ENCODE data around the gene MATK.

Gene MATK

GRCh38 chr19:3773814-3774515 is 12.2 kb downstream of the MATK start:
- no peak for DNase-seq (ENCODE audit: low read depth, low spot score)
- H3K4me3 ChIP-seq = no peak overlapping the region
- H3K27ac ChIP-seq = no peak overlapping the region
- TF ChIP-seq EZH2 (IDR thresholded peaks at IDR 0.05) = no peak
- no peak for TF ChIP-seq FOXP2 (optimal IDR thresholded peaks at IDR 0.05; ENCODE audit: control extremely low read depth, extremely low read length, insufficient read depth)
- no peak for TF ChIP-seq POLR2AphosphoS5 (IDR thresholded peaks at IDR 0.05; ENCODE audit: borderline replicate concordance, low read depth, low read length)
- no peaks in the 10 kb centered on the region for H3K9me3 ChIP-seq (ENCODE audit: low read depth, low read length)
- H3K9ac ChIP-seq (ENCODE audit: insufficient read length) = no peak overlapping the region
- H3K36me3 ChIP-seq (ENCODE audit: insufficient read depth, low read length) = no peaks in the 10 kb centered on the region

DNA sequence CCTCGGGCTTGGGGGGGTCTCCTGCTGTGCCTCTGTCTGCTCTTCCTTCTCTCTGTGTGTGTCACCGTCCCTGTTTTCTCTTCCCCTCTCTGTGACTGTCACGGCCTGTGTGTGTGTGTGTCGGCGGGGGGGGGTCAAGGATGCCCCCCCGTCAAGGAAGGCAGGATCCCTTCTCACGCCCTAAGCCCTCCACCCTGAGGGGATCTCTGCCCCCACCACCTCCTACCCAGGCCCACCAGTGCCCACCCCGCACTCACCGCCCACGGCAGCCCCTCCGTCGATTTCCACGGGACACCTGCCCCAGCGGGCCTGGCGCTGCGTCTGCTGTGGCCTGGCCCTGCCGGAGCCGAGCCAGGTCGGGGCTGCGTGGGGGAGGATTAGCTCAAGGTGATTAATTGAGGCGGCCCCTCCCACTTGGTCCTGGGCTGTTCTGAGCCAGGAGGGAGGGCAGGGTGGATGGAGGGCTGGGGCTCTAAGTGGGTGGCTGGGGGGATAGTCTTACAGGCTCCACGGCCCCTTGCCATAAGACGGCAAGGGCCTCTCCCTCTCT is 14.2 kb downstream of the MATK start, which contains the start of gene RAX2:
Gene RAX2 (minus strand): TSS at position 323 of the 550 bp plus-strand sequence. CDS start 486 bp downstream, outside the sequence.
- Histone ChIP-seq H3K9ac (ENCODE audit: insufficient read length) (no peak within 1 kb of the TSS), H3K9me3 (ENCODE audit: low read depth, low read length) (no peaks in the 10 kb centered on the region), H3K4me3 (no peak within 1 kb of the TSS), H3K36me3 (ENCODE audit: insufficient read depth, low read length) (peaks cover 3% of the 10 kb centered on the region; the same call in 1 of the 2 replicates), H3K27ac (no peak within 1 kb of the TSS)
- no peak for DNase-seq (ENCODE audit: low read depth, low spot score)
- TF ChIP-seq FOXP2 (optimal IDR thresholded peaks at IDR 0.05; ENCODE audit: control extremely low read depth, extremely low read length, insufficient read depth) (no peak), POLR2AphosphoS5 (IDR thresholded peaks at IDR 0.05; ENCODE audit: borderline replicate concordance, low read depth, low read length) (no peak), EZH2 (IDR thresholded peaks at IDR 0.05) (no peak)

GRCh38 chr19:3771000-3771905 is 14.9 kb downstream of the MATK start:
- no peak for DNase-seq (ENCODE audit: low read depth, low spot score)
- no peak overlapping the region for H3K4me3 ChIP-seq
- no peaks in the 10 kb centered on the region for H3K9me3 ChIP-seq (ENCODE audit: low read depth, low read length)
- H3K9ac ChIP-seq (ENCODE audit: insufficient read length) = no peak overlapping the region
- H3K36me3 ChIP-seq (ENCODE audit: insufficient read depth, low read length) = peaks cover 3% of the 10 kb centered on the region; the same call in 1 of the 2 replicates
- no peak overlapping the region for H3K27ac ChIP-seq
- TF ChIP-seq EZH2 (IDR thresholded peaks at IDR 0.05) (no peak), FOXP2 (optimal IDR thresholded peaks at IDR 0.05; ENCODE audit: control extremely low read depth, extremely low read length, insufficient read depth) (no peak), POLR2AphosphoS5 (IDR thresholded peaks at IDR 0.05; ENCODE audit: borderline replicate concordance, low read depth, low read length) (no peak)

- Histone ChIP-seq H3K36me3 (ENCODE audit: insufficient read depth, low read length) (peaks cover 3% of the 10 kb centered on the region; the same call in 1 of the 2 replicates), H3K27ac (no peak overlapping the region), H3K9me3 (ENCODE audit: low read depth, low read length) (no peaks in the 10 kb centered on the region), H3K4me3 (no peak overlapping the region), H3K9ac (ENCODE audit: insufficient read length) (no peak overlapping the region)
- DNase-seq (ENCODE audit: low read depth, low spot score) = no peak
- TF ChIP-seq POLR2AphosphoS5 (IDR thresholded peaks at IDR 0.05; ENCODE audit: borderline replicate concordance, low read depth, low read length) (no peak), FOXP2 (optimal IDR thresholded peaks at IDR 0.05; ENCODE audit: control extremely low read depth, extremely low read length, insufficient read depth) (no peak), EZH2 (IDR thresholded peaks at IDR 0.05) (no peak)
Measured at GRCh38 chr19:3770136-3770999, 15.8 kb downstream of the MATK start.

GRCh38 chr19:3769494-3769893 is 16.7 kb downstream of the MATK start:
- no peak for DNase-seq (ENCODE audit: low read depth, low spot score)
- Histone ChIP-seq H3K4me3 (no peak overlapping the region), H3K9me3 (ENCODE audit: low read depth, low read length) (no peaks in the 10 kb centered on the region), H3K27ac (no peak overlapping the region), H3K36me3 (ENCODE audit: insufficient read depth, low read length) (peaks cover 3% of the 10 kb centered on the region; the same call in 1 of the 2 replicates), H3K9ac (ENCODE audit: insufficient read length) (no peak overlapping the region)
- TF ChIP-seq FOXP2 (optimal IDR thresholded peaks at IDR 0.05; ENCODE audit: control extremely low read depth, extremely low read length, insufficient read depth) = no peak
- TF ChIP-seq POLR2AphosphoS5 (IDR thresholded peaks at IDR 0.05; ENCODE audit: borderline replicate concordance, low read depth, low read length) = no peak
- TF ChIP-seq EZH2 (IDR thresholded peaks at IDR 0.05) = no peak

GRCh38 chr19:3768748-3769099 is 17.5 kb downstream of the MATK start:
- Histone ChIP-seq H3K9ac (ENCODE audit: insufficient read length) (no peak overlapping the region), H3K27ac (no peak overlapping the region), H3K36me3 (ENCODE audit: insufficient read depth, low read length) (peaks cover 3% of the 10 kb centered on the region; the same call in 1 of the 2 replicates), H3K9me3 (ENCODE audit: low read depth, low read length) (no peaks in the 10 kb centered on the region), H3K4me3 (no peak overlapping the region)
- no peak for DNase-seq (ENCODE audit: low read depth, low spot score)
- TF ChIP-seq EZH2 (IDR thresholded peaks at IDR 0.05) (no peak), FOXP2 (optimal IDR thresholded peaks at IDR 0.05; ENCODE audit: control extremely low read depth, extremely low read length, insufficient read depth) (no peak), POLR2AphosphoS5 (IDR thresholded peaks at IDR 0.05; ENCODE audit: borderline replicate concordance, low read depth, low read length) (no peak)

DNA sequence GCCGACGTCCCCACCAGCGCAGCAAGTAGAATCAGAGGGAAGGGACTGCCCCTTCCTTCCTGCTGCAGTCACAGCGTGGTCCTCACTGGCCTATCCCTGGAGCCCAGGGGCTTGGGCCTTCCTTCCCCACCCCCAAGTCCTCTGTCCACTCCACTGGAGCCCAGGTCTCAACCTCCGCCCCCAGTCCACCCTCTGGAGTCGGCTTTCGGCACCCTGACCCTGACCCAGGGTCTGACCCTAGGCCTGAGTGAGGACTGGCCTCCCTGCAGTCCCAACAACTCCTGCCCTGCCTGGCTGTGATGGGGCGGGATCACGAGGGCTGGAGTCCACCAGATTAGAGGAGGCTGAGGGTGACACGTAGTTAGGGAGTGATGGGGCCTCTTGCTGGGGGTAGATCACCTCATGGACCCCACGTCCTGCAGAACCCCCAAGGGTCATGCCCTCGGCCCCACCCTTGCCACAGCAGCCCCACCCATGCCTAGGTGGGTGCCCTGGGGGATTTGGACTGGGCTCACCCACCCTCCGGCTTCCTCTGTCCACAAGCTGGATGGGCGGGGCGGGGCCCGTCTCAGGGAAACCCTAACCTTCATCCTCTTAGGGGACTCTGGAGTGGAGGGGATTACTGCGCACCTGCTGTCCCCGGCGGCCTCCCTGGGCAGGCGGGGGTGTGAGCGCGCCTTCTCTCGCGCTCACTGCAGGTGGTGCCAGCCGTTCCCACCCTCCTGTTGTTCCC is 18.0 kb downstream of the MATK start:
- TF ChIP-seq FOXP2 (optimal IDR thresholded peaks at IDR 0.05; ENCODE audit: control extremely low read depth, extremely low read length, insufficient read depth) (no peak), EZH2 (IDR thresholded peaks at IDR 0.05) (no peak), POLR2AphosphoS5 (IDR thresholded peaks at IDR 0.05; ENCODE audit: borderline replicate concordance, low read depth, low read length) (no peak)
- H3K9me3 ChIP-seq (ENCODE audit: low read depth, low read length) = no peaks in the 10 kb centered on the region
- no peak overlapping the region for H3K4me3 ChIP-seq
- H3K36me3 ChIP-seq (ENCODE audit: insufficient read depth, low read length) = peaks cover 3% of the 10 kb centered on the region; the same call in 1 of the 2 replicates
- DNase-seq (ENCODE audit: low read depth, low spot score) = no peak
- no peak overlapping the region for H3K9ac ChIP-seq (ENCODE audit: insufficient read length)
- no peak overlapping the region for H3K27ac ChIP-seq
